AG09309 (cell line): ENCODE results near the gene JCAD.

Experiments
- DNase-seq: peaks from one replicate; pipeline ENCODE4 v3.0.0-alpha.2; 2010; ENCODE audit warnings: low read depth
- H3K4me3 ChIP-seq: 2 replicates; pipeline ENCODE4 v1.5.1; 2011; ENCODE audit warnings: mild to moderate bottlenecking, low read depth, low read length, moderate library complexity; ENCODE audit not compliant: control insufficient read depth
- TF ChIP-seq, protein P1 (sequence below): IDR thresholded peaks from 2 replicates; pipeline ENCODE4 v1.5.1; 2011; ENCODE audit warnings: mild to moderate bottlenecking, low read depth, low read length, inconsistent platforms; ENCODE audit not compliant: insufficient read depth, control insufficient read depth; ENCODE audit errors: missing control alignments

JCAD gene

DNA sequence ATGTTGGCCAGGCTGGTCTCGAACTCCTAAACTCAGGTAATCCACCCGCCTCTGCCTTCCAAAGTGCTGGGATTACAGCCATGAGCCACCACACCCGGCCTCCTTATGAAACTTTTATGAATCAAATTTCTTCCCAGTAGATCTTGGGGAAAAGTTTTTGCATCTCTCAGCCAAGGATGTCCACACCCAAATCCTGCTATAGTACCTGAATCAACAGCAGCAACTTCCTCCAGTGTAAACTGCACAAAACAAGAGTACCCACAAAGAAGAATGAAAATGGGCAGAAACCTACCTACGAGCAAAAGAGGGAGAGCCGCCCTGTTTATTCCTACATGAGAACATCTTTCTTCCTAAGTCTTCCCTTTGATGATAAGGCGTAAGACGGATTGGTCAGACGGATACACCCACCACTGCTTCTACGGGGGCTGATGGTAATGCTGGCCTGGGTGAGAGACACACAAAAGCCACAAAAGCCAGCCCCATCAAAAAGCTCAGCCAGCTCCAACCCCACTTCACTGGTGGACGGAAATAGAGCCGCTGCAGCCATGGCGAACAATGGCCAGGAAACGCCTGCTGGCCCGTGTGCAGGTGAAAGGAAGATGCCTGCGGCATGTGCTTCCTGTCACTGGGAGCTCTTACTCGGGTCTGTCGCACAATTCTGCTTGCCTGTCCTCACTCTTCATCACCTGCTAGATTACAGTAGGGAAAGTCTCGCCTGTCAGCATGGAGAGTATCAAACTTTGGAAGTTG, 10.4 kb downstream of the JCAD start:
- TF ChIP-seq, protein P1, sequence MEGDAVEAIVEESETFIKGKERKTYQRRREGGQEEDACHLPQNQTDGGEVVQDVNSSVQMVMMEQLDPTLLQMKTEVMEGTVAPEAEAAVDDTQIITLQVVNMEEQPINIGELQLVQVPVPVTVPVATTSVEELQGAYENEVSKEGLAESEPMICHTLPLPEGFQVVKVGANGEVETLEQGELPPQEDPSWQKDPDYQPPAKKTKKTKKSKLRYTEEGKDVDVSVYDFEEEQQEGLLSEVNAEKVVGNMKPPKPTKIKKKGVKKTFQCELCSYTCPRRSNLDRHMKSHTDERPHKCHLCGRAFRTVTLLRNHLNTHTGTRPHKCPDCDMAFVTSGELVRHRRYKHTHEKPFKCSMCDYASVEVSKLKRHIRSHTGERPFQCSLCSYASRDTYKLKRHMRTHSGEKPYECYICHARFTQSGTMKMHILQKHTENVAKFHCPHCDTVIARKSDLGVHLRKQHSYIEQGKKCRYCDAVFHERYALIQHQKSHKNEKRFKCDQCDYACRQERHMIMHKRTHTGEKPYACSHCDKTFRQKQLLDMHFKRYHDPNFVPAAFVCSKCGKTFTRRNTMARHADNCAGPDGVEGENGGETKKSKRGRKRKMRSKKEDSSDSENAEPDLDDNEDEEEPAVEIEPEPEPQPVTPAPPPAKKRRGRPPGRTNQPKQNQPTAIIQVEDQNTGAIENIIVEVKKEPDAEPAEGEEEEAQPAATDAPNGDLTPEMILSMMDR, result no peak
- no peak overlapping the region for H3K4me3 ChIP-seq
- DNase-seq, result no peak

DNA sequence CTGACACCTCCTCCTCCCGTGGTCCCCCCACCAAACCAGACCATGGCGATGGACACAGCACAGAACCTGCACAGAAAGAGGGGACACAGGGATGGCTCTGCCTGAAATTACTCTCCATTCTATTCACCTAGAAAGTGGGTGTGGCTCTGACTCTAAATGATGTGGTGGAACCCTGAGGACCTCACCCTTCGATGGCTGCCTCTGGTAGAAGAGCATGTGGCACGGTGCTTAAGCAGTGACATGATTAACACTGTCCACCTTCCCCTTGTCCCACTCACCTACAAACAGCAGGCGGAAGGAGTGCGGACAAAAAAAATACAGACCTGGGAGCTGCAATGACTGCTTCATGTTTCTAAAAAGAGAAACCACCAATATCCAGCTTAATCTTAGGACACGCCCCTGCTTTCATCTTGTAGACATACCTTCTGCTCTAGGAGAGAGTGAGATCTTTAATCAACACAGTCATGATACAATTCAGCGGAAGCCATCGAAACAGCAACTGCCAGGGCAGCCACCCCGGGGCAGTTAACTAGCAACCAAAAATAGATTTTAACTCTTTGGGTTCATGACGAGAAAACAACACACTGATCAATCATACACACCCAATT, 11.4 kb downstream of the JCAD start:
- TF ChIP-seq, protein P1, result no peak
- no peak overlapping the region for H3K4me3 ChIP-seq
- no peak for DNase-seq

DNA sequence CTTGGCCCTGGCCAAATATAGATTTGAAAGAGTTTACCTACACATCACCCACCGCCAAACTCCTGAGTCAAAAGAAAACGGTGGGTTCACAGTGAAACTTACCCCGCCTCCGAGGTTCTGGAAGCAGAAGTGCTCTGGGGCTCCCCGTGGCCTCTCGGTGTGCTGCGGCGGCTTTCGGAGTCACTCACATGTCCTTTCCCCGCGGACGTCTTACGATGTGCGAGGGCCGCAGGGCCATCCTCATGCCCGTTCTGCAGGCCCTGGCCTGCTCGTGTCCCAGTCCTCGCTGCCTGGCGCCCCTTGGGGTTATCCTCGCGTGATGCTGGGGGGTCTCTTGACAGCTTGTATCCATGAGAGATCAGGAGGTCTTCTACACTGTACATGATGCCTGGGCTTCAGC, 12.0 kb downstream of the JCAD start:
- H3K4me3 ChIP-seq, result no peak overlapping the region
- TF ChIP-seq, protein P1, result no peak
- DNase-seq, result no peak

DNA sequence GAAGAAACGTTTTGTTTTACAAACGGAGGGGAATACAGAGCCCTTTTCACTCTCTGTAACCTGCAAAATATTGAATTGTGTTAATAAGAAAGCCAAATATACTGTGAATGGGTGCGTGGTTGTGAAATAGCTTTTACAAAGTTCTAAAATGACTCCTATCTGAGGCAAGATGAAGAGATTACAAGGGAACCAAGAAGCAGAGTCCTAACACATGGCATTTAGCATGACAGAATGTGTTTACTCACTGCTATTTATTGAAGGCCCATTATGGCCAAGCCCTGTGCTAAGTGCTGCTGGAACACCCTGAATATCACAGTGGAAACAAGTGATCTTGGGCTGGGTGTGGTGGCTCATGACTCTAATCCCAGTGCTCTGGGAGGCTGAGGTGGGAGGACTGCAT, 12.9 kb downstream of the JCAD start:
- TF ChIP-seq, protein P1, result no peak
- DNase-seq, result no peak
- H3K4me3 ChIP-seq, result no peak overlapping the region

DNA sequence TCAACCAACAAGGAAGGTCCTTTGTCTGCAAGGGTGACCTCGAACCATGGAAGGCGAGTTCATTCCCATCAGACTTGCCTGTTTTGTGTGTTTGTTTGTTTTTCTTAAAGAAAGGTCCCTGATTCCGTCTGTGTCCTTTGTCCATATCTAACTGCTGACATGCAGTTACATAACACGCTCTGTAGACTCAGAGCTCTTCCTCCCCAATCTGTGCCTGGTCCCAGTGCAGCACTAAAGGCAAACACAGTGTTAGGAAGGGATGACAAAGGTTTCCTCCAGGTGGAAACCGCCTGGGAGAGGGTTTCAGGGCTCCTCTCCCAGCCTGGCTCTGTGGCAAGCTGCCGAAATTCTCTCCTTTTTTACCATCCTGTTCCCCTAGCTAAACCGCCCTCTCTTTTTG, 13.4 kb downstream of the JCAD start:
- DNase-seq, result no peak
- no peak overlapping the region for H3K4me3 ChIP-seq
- TF ChIP-seq, protein P1, result no peak

DNA sequence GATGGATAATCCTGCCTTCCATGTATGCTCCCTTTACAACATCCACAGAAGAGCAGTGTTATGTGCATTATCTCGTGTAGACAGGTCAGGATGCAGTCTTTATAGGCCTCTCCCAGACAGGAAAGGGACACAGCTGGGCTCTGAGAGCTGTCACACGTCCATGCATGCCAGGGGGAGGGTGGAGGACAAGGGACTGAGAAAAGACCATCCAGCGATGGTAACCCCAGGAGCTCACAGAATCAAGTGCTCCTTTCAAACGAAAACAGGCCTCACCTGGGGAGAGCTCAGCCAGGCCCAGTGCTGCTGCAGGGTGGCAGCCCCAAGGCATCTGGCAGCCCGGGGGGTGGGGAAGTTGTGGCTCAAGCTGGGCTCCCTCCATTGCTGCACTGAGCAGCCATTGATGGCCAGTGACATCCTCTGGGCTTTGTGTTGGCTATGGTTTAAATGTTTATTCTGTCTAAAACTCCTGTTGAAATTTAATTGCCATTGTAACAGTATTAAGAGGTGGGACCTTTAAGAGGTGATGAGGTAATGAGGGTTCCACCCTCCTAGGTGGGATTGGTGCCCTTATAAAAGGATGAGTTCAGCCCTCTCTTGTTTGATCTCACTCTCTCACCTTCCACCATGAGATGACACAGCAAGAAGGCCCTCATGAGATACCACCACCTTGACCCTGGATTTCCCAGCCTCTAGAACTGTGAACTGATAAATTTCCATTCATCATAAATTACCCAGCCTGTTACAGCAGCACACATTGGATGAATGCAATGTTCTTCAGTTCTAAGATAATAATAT, 15.7 kb downstream of the JCAD start:
- DNase-seq, result no peak
- H3K4me3 ChIP-seq, result no peak overlapping the region
- TF ChIP-seq, protein P1, result no peak
